Stimulated activated CD4-positive, alpha-beta T cell treated with anti-CD3 and anti-CD28 coated beads, Interleukin-4, amount 100 ng/mL, for 24 hours (primary cell): ENCODE data around the gene DOCK3.
"Not testable (repeated sequence)": the region's sequence is repeated elsewhere in the genome, so short reads cannot be mapped to it uniquely, and the experiment has no call there.

Source experiments
- DNase-seq: peaks from one replicate; pipeline ENCODE4 v3.0.0-alpha.2; 2020

Gene DOCK3

DNA sequence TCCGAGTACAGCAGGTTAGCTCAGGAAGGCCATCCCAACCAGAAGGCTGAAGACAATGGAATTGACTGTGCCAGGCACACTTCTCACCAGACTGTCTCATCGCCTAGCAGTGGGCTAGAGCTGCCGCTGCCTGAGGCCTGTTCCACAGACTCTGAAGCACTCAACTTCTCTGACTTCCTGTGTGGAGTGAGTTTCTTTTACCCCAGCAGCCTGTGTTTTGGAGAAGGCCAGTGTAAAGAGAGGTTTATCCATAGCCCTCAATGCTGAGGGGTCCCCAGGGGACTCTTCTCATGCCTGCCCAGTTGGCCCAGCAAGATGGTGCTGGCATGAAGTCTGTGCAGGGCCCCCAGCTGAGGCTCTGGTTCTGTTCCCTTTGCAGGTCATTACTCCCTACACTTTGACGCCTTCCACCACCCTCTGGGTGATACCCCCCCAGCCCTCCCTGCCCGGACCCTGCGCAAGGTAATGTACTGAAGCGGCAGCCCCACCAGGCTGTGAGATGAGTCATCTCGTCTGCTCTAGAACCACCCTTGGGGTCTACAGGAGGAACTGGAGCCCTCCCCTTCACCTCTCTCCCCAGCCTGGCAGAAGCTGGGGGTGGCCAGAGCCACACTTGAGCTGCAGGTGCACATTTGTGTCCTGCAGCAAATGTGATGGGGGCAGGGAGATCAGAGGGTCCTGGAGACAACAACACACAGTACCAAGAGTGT lies 705.2 kb downstream of the DOCK3 start:
- no peak for DNase-seq

- DNase-seq: no peak
Observed at GRCh38 chr3:51380601-51381332, 706.0 kb downstream of the DOCK3 start.

DNA sequence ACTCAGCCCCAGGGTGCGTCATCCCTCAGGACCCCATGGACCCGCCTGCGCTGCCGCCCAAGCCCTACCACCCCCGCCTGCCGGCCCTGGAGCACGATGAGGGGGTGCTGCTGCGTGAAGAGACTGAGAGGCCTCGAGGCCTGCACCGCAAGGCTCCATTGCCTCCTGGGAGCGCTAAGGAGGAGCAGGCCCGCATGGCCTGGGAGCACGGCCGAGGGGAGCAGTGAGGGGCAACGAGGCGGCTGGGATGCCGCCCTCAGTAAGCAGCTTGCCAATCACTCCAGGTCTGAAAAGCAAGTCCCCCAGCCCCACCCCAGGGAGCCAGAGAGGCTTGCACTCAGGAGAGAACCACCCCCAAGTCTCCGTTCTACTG lies 706.6 kb downstream of the DOCK3 start:
- DNase-seq: no peak

- DNase-seq: no peak
Observed at GRCh38 chr3:51382076-51382745, 707.5 kb downstream of the DOCK3 start.

DNA sequence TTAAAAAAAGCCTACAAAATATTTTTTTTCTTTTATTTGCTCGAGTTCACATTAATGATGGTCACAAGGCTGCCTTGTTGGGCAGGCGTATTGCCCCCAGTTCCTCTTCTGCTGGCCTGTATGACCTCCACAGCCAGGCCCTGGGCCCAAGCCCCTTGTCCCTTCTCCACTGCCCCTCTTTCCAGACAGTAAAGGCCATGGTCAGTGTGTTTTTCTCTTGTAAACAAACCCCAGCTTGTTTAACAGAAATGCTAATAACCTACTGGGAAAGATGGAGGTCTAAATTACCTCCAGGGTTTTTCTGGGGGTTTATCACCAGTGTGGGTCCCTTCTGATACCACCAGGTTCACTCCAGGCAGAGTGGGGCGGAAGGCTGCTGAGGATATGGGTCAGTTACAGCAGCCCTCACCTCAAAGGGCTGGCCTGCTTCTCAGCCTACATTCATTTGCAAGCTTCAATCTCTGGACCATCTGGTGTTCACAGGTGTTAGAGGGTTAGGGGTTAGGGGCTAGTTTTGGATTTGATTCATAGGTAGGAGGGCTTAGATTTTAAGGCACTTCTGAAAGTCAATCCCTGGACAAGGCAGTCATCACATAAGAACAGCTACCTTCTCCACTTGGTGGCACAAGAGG lies 708.3 kb downstream of the DOCK3 start:
- DNase-seq: no peak

GRCh38 chr3:51384055-51384725 lies 709.5 kb downstream of the DOCK3 start:
- no peak for DNase-seq

GRCh38 chr3:51384726-51385473 lies 710.2 kb downstream of the DOCK3 start, which contains the start of gene MANF:
MANF (plus strand) TSS chr3:51385291; CDS start chr3:51385343, 52 bp downstream.
- DNase-seq: peak; percentile 97

DNA sequence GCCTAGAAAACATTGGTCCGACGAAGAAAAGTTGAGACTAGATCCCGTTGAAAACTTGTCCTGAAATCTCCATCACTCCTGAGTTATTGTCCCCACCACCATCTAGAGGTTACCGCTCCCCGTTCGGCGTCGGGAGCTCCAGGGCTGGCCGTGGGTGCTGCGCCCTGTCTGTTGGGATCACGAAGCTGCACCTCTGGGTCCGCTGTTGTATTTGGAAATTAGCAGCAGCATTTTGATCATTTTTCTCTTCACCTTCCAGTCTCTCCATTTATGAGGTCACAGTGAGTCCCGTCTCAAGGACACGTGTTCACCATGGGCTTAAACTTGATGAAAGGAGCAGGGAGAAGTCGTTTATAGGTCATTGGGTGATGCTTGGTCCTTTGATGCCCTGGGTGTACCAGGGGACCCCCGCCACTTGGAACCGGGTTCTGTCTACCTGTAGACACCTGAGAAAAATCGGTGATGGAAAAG lies 710.9 kb downstream of the DOCK3 start:
- no peak for DNase-seq

GRCh38 chr3:51386159-51386851 lies 711.6 kb downstream of the DOCK3 start:
- no peak for DNase-seq

DNA sequence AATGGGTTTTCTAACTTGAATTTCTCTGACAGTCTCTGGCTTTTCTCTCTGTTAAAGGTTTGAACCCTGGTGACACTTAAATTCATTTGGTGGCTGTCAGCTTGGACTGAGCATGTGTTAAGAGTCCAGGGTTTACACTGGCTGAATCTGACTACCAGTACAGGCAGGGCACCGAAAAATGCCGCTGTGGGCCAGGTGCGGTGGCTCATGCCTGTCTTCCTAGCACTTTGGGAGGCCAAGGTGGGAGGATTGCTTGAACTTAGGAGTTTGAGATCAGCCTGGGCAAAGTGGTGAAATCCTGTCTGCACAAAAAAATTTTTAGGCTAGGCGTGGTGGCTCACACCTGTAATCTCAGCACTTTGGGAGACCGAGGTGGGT lies 712.1 kb downstream of the DOCK3 start:
- DNase-seq: no peak

DNA sequence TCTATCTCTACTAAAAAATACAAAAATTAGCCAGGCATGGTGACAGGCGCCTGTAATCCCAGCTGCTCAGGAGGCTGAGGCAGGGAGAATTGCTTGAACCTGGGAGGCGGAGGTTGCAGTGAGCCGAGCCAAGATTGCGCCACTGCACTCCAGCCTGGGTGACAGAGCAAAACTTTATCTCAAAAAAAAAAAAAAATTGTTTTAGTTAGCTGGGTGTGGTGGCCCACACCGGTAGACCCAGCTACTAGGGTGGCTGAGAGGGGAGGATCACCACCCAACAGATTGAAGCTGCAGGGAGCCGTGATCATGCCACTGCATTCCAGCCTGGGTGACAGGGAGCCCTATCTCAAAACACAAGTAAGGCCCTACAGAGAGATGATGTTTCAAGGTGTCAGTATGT lies 712.6 kb downstream of the DOCK3 start:
- DNase-seq: not testable (repeated sequence)

- DNase-seq: no peak
Observed at GRCh38 chr3:51388286-51389029, 713.7 kb downstream of the DOCK3 start.

DNA sequence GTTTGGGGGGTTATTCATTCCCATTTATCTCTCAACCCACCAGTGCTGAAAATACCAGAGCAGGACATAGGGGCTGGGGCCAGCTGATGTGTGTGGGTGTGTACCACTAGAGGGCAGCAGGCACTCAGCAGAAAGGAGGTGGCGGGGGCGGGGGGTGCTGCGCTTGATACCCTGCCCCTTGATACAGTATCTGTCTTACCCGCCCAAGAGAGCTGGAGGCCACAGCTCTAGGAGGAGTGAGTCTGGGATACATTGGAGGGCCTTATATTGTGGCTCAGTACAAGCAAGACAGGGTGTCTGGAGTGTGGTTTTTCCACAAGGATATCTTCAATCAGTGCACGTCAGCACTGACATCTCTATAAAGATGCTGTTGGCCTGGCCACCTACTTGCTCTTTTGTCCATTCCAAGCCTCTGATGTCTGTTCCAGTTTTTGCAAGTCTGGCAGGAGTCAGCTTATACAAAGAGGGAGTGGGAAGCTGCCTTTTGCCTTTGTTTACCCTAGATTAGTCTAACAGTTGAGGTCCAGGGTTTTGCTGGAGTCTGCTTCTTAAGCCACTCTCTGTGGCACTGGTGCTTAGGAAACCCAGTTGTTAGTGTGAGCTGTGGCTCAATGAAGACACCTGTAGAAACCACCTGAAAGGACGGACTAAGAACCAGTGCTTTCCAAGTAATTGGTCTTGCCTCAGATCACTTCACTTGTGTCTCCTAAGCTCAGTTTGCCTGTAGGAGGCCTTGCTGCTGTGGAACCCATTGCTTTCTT lies 714.9 kb downstream of the DOCK3 start:
- peak; percentile 54 for DNase-seq

- no peak for DNase-seq
Observed at GRCh38 chr3:51390246-51391074, 715.7 kb downstream of the DOCK3 start.

DNA sequence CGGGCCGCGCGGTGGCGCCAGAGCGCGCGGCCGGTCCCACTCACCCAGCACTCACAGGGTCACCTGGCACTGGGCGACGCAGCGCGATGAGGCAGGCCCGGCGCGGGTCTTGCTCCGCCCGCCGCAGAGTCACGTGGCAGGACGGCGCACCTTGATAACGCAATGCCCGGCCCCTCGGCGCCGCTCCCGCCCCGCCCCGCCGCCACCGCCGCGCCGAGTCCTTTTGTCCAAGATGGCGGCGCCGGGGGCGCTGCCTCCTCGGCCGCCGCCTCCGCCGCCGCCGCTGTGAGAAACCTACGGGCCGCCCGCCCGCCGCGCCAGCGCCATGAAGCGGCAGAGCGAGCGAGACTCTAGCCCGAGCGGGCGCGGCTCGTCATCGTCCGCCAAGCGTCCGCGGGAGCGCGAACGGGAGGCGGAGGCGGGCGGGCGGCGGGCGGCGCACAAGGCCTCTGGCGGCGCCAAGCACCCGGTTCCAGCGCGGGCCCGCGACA lies 716.4 kb downstream of the DOCK3 start, which contains the start of gene RBM15B:
Gene RBM15B (plus strand): TSS at position 211 of the 491 bp plus-strand sequence. CDS start 115 bp downstream, at position 326.
- peak; percentile 97 for DNase-seq

GRCh38 chr3:51391566-51392354 lies 717.0 kb downstream of the DOCK3 start:
- DNase-seq: peak; percentile 46

DNA sequence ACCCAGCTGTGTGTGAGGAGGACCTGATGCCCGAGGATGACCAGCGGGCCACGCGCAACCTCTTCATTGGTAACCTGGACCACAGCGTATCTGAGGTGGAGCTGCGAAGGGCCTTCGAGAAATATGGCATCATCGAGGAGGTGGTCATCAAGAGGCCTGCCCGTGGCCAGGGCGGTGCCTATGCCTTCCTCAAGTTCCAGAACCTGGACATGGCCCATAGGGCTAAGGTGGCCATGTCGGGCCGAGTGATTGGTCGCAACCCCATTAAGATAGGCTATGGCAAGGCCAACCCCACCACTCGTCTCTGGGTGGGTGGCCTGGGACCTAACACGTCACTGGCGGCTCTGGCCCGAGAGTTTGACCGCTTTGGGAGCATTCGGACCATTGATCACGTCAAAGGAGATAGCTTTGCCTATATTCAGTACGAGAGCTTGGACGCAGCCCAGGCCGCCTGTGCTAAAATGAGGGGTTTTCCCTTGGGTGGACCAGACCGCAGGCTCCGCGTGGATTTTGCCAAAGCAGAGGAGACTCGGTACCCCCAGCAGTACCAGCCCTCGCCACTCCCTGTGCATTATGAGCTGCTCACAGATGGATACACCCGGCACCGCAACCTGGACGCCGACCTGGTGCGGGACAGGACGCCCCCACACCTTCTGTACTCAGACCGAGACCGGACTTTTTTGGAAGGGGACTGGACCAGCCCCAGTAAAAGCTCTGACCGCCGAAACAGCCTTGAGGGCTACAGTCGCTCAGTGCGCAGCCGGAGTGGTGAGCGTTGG lies 717.8 kb downstream of the DOCK3 start:
- DNase-seq: no peak
